HG03342 (cell line): ENCODE measurements around the gene CLMN.
"Not testable (repeated sequence)": the region's sequence is repeated elsewhere in the genome, so short reads cannot be mapped to it uniquely, and the experiment has no call there.

Source experiments
- ATAC-seq: cut with Tn5 transposase; IDR thresholded peaks from one replicate; pipeline ENCODE4 v1.9.1; 2021; ENCODE audit warnings: mild to moderate bottlenecking, moderate library complexity; ENCODE audit not compliant: unreplicated experiment

Gene CLMN

GRCh38 chr14:95197551-95197950 is 122.2 kb downstream of the CLMN start:
- no peak for ATAC-seq

- no peak for ATAC-seq
Measured at GRCh38 chr14:95196826-95197545, 122.7 kb downstream of the CLMN start.

GRCh38 chr14:95196268-95196667 is 123.4 kb downstream of the CLMN start:
- ATAC-seq, result no peak

- no peak for ATAC-seq
Measured at GRCh38 chr14:95195031-95195430, 124.7 kb downstream of the CLMN start.

- ATAC-seq, result no peak
Measured at GRCh38 chr14:95193081-95193480, 126.6 kb downstream of the CLMN start.

- no peak for ATAC-seq
Measured at GRCh38 chr14:95192311-95192710, 127.4 kb downstream of the CLMN start.

- ATAC-seq, result no peak
Measured at GRCh38 chr14:95191445-95192199, 128.1 kb downstream of the CLMN start.

- ATAC-seq, result no peak
Measured at GRCh38 chr14:95190857-95191256, 128.9 kb downstream of the CLMN start.

- no peak for ATAC-seq
Measured at GRCh38 chr14:95190346-95190840, 129.3 kb downstream of the CLMN start.

- no peak for ATAC-seq
Measured at GRCh38 chr14:95189367-95190132, 130.2 kb downstream of the CLMN start.

- ATAC-seq, result no peak
Measured at GRCh38 chr14:95188380-95188779, 131.3 kb downstream of the CLMN start.

- ATAC-seq, result no peak
Measured at GRCh38 chr14:95185767-95186392, 133.8 kb downstream of the CLMN start.

- no peak for ATAC-seq
Measured at GRCh38 chr14:95185033-95185766, 134.5 kb downstream of the CLMN start.

- no peak for ATAC-seq
Measured at GRCh38 chr14:95184413-95184790, 135.3 kb downstream of the CLMN start.

- peak; percentile 56 for ATAC-seq
Measured at GRCh38 chr14:95183532-95184412, 135.9 kb downstream of the CLMN start.

GRCh38 chr14:95183082-95183481 is 136.6 kb downstream of the CLMN start:
- ATAC-seq, result no peak

- ATAC-seq, result no peak
Measured at GRCh38 chr14:95182379-95182778, 137.3 kb downstream of the CLMN start.

- no peak for ATAC-seq
Measured at GRCh38 chr14:95180966-95181741, 138.6 kb downstream of the CLMN start.

GRCh38 chr14:95175670-95176069 is 144.0 kb downstream of the CLMN start:
- ATAC-seq, result not testable (repeated sequence)
